Uterus (tissue), 4 donors: ENCODE measurements around the gene CCDC50. TPM values are rescaled to one million over a fixed set of nuclear protein-coding genes. Genes with fewer than 3 reads are reported as not detected.

Experiments
- DNase-seq, 2 donors: peaks; one replicate each; pipeline ENCODE4 v3.0.0-alpha.2; 2019 to 2020
- H3K27ac ChIP-seq, 2 donors: fragments of 200-600 bp; sonication (generic); 1 replicate in 1 of 2; 2 replicates in 1 of 2; pipeline ENCODE4 v1.5.1; 2016 to 2018
- H3K27me3 ChIP-seq, 2 donors: fragments of 200-600 bp; sonication (generic); one replicate each; pipeline ENCODE4 v1.5.1; 2018 to 2019; ENCODE audit warnings: control low read depth in 1 of 2
- H3K36me3 ChIP-seq, 2 donors: fragments of 200-600 bp; sonication (generic); one replicate each; pipeline ENCODE4 v1.5.1; 2019; ENCODE audit warnings: control low read depth in 1 of 2
- H3K4me1 ChIP-seq, 2 donors: fragments of 200-600 bp; sonication (generic); one replicate each; pipeline ENCODE4 v1.5.1; 2018 to 2019; ENCODE audit warnings: control low read depth in 1 of 2
- H3K4me3 ChIP-seq, 2 donors: fragments of 200-600 bp; sonication (generic); 1 replicate in 1 of 2; 2 replicates in 1 of 2; pipeline ENCODE4 v1.5.1; 2018 to 2019; ENCODE audit warnings: mild to moderate bottlenecking in 1 of 2
- H3K9me3 ChIP-seq, 2 donors: fragments of 200-600 bp; sonication (generic); one replicate each; pipeline ENCODE4 v1.5.1; 2019; ENCODE audit warnings: control low read depth in 1 of 2
- CTCF ChIP-seq, 4 experiments: fragments of 200-600 bp in 2 of 4; fragments of 450-650 bp in 2 of 4; sonication (generic) in 2 of 4; IDR thresholded peaks; one replicate each; pipeline ENCODE4 v1.5.1; 2016 to 2019; ENCODE audit warnings: antibody characterized with exemption in 4 of 4, mild to moderate bottlenecking in 2 of 4, moderate library complexity in 1 of 4
- POLR2A ChIP-seq, 2 donors: fragments of 450-650 bp; IDR thresholded peaks; one replicate each; pipeline ENCODE4 v1.6.1; 2016; ENCODE audit warnings: antibody characterized with exemption in 2 of 2, mild to moderate bottlenecking in 1 of 2, moderate library complexity in 1 of 2
- intact Hi-C: fragments of 100-400 bp; cut with DNase I; formaldehyde crosslinking; loops from one replicate; pipeline ENCODE4 v1.15.1; 2023; ENCODE audit warnings: low total_unique reads
- total RNA-seq, 4 donors: library from RNA; depleted of rRNA in 3 of 4; stranded (reverse); fragments of >200 nt in 3 of 4; gene quantifications; one replicate each; pipeline versions ENCODE4 v1.1.0 to v1.2.4, GENCODE V29; 2014 to 2023
- donor health status: DM: yes; HTN: yes; CAD: no.

Gene CCDC50
- total RNA-seq, 4 donors from 2014 or later, result 68.4 to 342 (median 96.1) TPM

GRCh38 chr3:191373327-191373726 lies 44.1 kb downstream of the CCDC50 start:
- DNase-seq, result no peak
- Histone ChIP-seq H3K9me3 (no peaks in the 10 kb centered on the region), H3K27me3 (no peaks in the 10 kb centered on the region), H3K27ac (no peak overlapping the region), H3K4me3 (no peak overlapping the region), H3K36me3 (no peaks in the 10 kb centered on the region), H3K4me1 (no peaks in the 10 kb centered on the region)
- intact Hi-C loops, result no loop called here
- no peak for TF ChIP-seq POLR2A (IDR thresholded peaks at IDR 0.05)
- TF ChIP-seq CTCF (IDR thresholded peaks at IDR 0.05), result no peak

GRCh38 chr3:191376516-191377141 lies 47.4 kb downstream of the CCDC50 start:
- H3K36me3 ChIP-seq, result no peaks in the 10 kb centered on the region
- H3K9me3 ChIP-seq, result no peaks in the 10 kb centered on the region
- no peak for TF ChIP-seq CTCF (IDR thresholded peaks at IDR 0.05)
- no peak for TF ChIP-seq POLR2A (IDR thresholded peaks at IDR 0.05)
- no peaks in the 10 kb centered on the region for H3K27me3 ChIP-seq
- H3K4me3 ChIP-seq, result no peak overlapping the region
- peaks cover 0 to 3% of the 10 kb centered on the region in 2 donors for H3K4me1 ChIP-seq
- DNase-seq, result peak in 1 of 2 donors; percentile 28
- peak overlapping the region; percentile 53 to 78 for H3K27ac ChIP-seq
- intact Hi-C loops, result no loop called here

GRCh38 chr3:191378142-191378812 lies 49.1 kb downstream of the CCDC50 start:
- DNase-seq, result no peak
- Histone ChIP-seq H3K4me3 (no peak overlapping the region), H3K27me3 (no peaks in the 10 kb centered on the region), H3K36me3 (no peaks in the 10 kb centered on the region), H3K4me1 (peaks cover 0 to 3% of the 10 kb centered on the region in 2 donors), H3K27ac (peak overlapping the region in 1 of 2 donors; percentile 78), H3K9me3 (no peaks in the 10 kb centered on the region)
- intact Hi-C loops, result no loop called here
- no peak for TF ChIP-seq POLR2A (IDR thresholded peaks at IDR 0.05)
- TF ChIP-seq CTCF (IDR thresholded peaks at IDR 0.05), result no peak

GRCh38 chr3:191379446-191379845 lies 50.3 kb downstream of the CCDC50 start:
- H3K4me3 ChIP-seq, result no peak overlapping the region
- no peak for TF ChIP-seq POLR2A (IDR thresholded peaks at IDR 0.05)
- H3K27ac ChIP-seq, result no peak overlapping the region
- no peaks in the 10 kb centered on the region for H3K36me3 ChIP-seq
- peaks cover 0 to 3% of the 10 kb centered on the region in 2 donors for H3K4me1 ChIP-seq
- no peaks in the 10 kb centered on the region for H3K9me3 ChIP-seq
- no peaks in the 10 kb centered on the region for H3K27me3 ChIP-seq
- DNase-seq, result no peak
- intact Hi-C loops, result no loop called here

GRCh38 chr3:191380001-191380400 lies 50.8 kb downstream of the CCDC50 start:
- intact Hi-C loops, result no loop called here
- Histone ChIP-seq H3K4me1 (peaks cover 0 to 3% of the 10 kb centered on the region in 2 donors), H3K9me3 (no peaks in the 10 kb centered on the region), H3K4me3 (no peak overlapping the region), H3K36me3 (no peaks in the 10 kb centered on the region), H3K27me3 (no peaks in the 10 kb centered on the region), H3K27ac (no peak overlapping the region)
- no peak for DNase-seq
- TF ChIP-seq CTCF (IDR thresholded peaks at IDR 0.05) (no peak), POLR2A (IDR thresholded peaks at IDR 0.05) (no peak)
